Stomach smooth muscle (tissue), 2 donors: ENCODE measurements around the gene DNAJA4.

Experiments
- H3K27ac ChIP-seq: one replicate; pipeline ENCODE4 v1.7.0; 2013; ENCODE audit warnings: mild to moderate bottlenecking, low read length, inconsistent platforms
- H3K27me3 ChIP-seq, 2 donors: one replicate each; pipeline ENCODE4 v1.7.0; 2013; ENCODE audit warnings: low read length in 2 of 2; ENCODE audit not compliant: insufficient read depth in 2 of 2, control insufficient read depth in 1 of 2
- H3K36me3 ChIP-seq, 2 donors: one replicate each; pipeline ENCODE4 v1.7.0; 2013; ENCODE audit warnings: low read length in 2 of 2; ENCODE audit not compliant: control insufficient read depth in 2 of 2, insufficient read depth in 2 of 2
- H3K4me1 ChIP-seq: one replicate; pipeline ENCODE4 v1.7.0; 2013; ENCODE audit warnings: low read length; ENCODE audit not compliant: control insufficient read depth, insufficient read depth
- H3K4me3 ChIP-seq, 2 donors: one replicate each; pipeline ENCODE4 v1.7.0; 2013; ENCODE audit warnings: low read length in 2 of 2
- H3K9ac ChIP-seq, 2 donors: one replicate each; pipeline ENCODE4 v1.7.0; 2013; ENCODE audit warnings: low read length in 2 of 2, mild to moderate bottlenecking in 1 of 2
- H3K9me3 ChIP-seq, 2 donors: one replicate each; pipeline ENCODE4 v1.7.0; 2013; ENCODE audit warnings: low read length in 2 of 2; ENCODE audit not compliant: control insufficient read depth in 2 of 2
- donor health status: healthy.
- donor health status: Pancreatic carcinoma.

The DNAJA4 gene

GRCh38 chr15:78260489-78260888 is 3.9 kb upstream of the DNAJA4 start:
- no peaks in the 10 kb centered on the region for H3K27me3 ChIP-seq
- H3K36me3 ChIP-seq = no peaks in the 10 kb centered on the region
- H3K4me1 ChIP-seq = peaks cover 15% of the 10 kb centered on the region
- no peak overlapping the region for H3K4me3 ChIP-seq
- H3K27ac ChIP-seq = no peak overlapping the region
- no peak overlapping the region for H3K9ac ChIP-seq
- no peaks in the 10 kb centered on the region for H3K9me3 ChIP-seq

GRCh38 chr15:78261062-78261461 is 3.3 kb upstream of the DNAJA4 start:
- Histone ChIP-seq H3K9me3 (no peaks in the 10 kb centered on the region), H3K4me1 (peaks cover 20% of the 10 kb centered on the region), H3K4me3 (no peak overlapping the region), H3K36me3 (no peaks in the 10 kb centered on the region), H3K27me3 (no peaks in the 10 kb centered on the region), H3K9ac (no peak overlapping the region), H3K27ac (no peak overlapping the region)

GRCh38 chr15:78263351-78263781 is 996 bp upstream of the DNAJA4 start:
- Histone ChIP-seq H3K27ac (no peak overlapping the region), H3K27me3 (no peaks in the 10 kb centered on the region), H3K36me3 (no peaks in the 10 kb centered on the region), H3K9me3 (no peaks in the 10 kb centered on the region), H3K4me1 (peaks cover 34% of the 10 kb centered on the region), H3K9ac (no peak overlapping the region), H3K4me3 (no peak overlapping the region)

GRCh38 chr15:78263907-78264303 is 457 bp upstream of the DNAJA4 start:
- peaks cover 0 to under 1% of the 10 kb centered on the region in 2 donors for H3K27me3 ChIP-seq
- H3K9ac ChIP-seq = peak overlapping the region; percentile 55 to 59
- peak overlapping the region; percentile 37 to 67 for H3K4me3 ChIP-seq
- no peak overlapping the region for H3K27ac ChIP-seq
- no peaks in the 10 kb centered on the region for H3K9me3 ChIP-seq
- no peaks in the 10 kb centered on the region for H3K36me3 ChIP-seq
- H3K4me1 ChIP-seq = peaks cover 38% of the 10 kb centered on the region

- H3K27me3 ChIP-seq = peaks cover 0 to 2% of the 10 kb centered on the region in 2 donors
Observed at GRCh38 chr15:78265137-78265460, 737 bp downstream of the DNAJA4 start.

GRCh38 chr15:78265752-78266224 is 1.4 kb downstream of the DNAJA4 start:
- Histone ChIP-seq H3K27me3 (peaks cover 0 to 2% of the 10 kb centered on the region in 2 donors), H3K9ac (peak overlapping the region; percentile 18 to 80), H3K27ac (peak overlapping the region; percentile 62), H3K4me1 (peaks cover 39% of the 10 kb centered on the region), H3K9me3 (no peaks in the 10 kb centered on the region), H3K4me3 (peak overlapping the region; percentile 58 to 80), H3K36me3 (no peaks in the 10 kb centered on the region)

More at GRCh38 chr15:78265137-78265460, 737 bp downstream of the DNAJA4 start:
- peak overlapping the region; percentile 58 to 80 for H3K4me3 ChIP-seq
- peaks cover 39% of the 10 kb centered on the region for H3K4me1 ChIP-seq
- H3K9me3 ChIP-seq = no peaks in the 10 kb centered on the region
- peak overlapping the region; percentile 67 to 80 for H3K9ac ChIP-seq
- peak overlapping the region; percentile 62 for H3K27ac ChIP-seq
- H3K36me3 ChIP-seq = no peaks in the 10 kb centered on the region

- peaks cover 39% of the 10 kb centered on the region for H3K4me1 ChIP-seq
- peak overlapping the region; percentile 3 to 22 for H3K9ac ChIP-seq
- no peaks in the 10 kb centered on the region for H3K9me3 ChIP-seq
- H3K27ac ChIP-seq = peak overlapping the region; percentile 62
- H3K36me3 ChIP-seq = no peaks in the 10 kb centered on the region
- H3K4me3 ChIP-seq = peak overlapping the region; percentile 9 to 80
- peaks cover 0 to 2% of the 10 kb centered on the region in 2 donors for H3K27me3 ChIP-seq
Observed at GRCh38 chr15:78266229-78266628, 1.9 kb downstream of the DNAJA4 start.

GRCh38 chr15:78266806-78267205 is 2.4 kb downstream of the DNAJA4 start:
- Histone ChIP-seq H3K9ac (peak overlapping the region; percentile 3 to 22), H3K27ac (peak overlapping the region; percentile 62), H3K4me3 (peak overlapping the region; percentile 9 to 80)

GRCh38 chr15:78272316-78272715 is 8.0 kb downstream of the DNAJA4 start:
- H3K9me3 ChIP-seq = no peaks in the 10 kb centered on the region
- peaks cover 13 to 16% of the 10 kb centered on the region in 2 donors for H3K36me3 ChIP-seq
- peaks cover 6% of the 10 kb centered on the region for H3K4me1 ChIP-seq
- H3K4me3 ChIP-seq = no peak overlapping the region
- H3K27me3 ChIP-seq = peaks cover 0 to 2% of the 10 kb centered on the region in 2 donors
- H3K27ac ChIP-seq = no peak overlapping the region
- no peak overlapping the region for H3K9ac ChIP-seq

More at GRCh38 chr15:78266806-78267205, 2.4 kb downstream of the DNAJA4 start:
- peaks cover 39% of the 10 kb centered on the region for H3K4me1 ChIP-seq
- no peaks in the 10 kb centered on the region for H3K9me3 ChIP-seq
- H3K36me3 ChIP-seq = no peaks in the 10 kb centered on the region
- peaks cover 0 to 2% of the 10 kb centered on the region in 2 donors for H3K27me3 ChIP-seq

- Histone ChIP-seq H3K9ac (no peak overlapping the region), H3K4me1 (peaks cover 5% of the 10 kb centered on the region), H3K4me3 (no peak overlapping the region), H3K36me3 (peaks cover 13 to 18% of the 10 kb centered on the region in 2 donors), H3K27me3 (peaks cover 0 to 2% of the 10 kb centered on the region in 2 donors), H3K9me3 (no peaks in the 10 kb centered on the region), H3K27ac (no peak overlapping the region)
Observed at GRCh38 chr15:78272776-78273175, 8.4 kb downstream of the DNAJA4 start.

GRCh38 chr15:78274994-78275393 is 10.6 kb downstream of the DNAJA4 start:
- Histone ChIP-seq H3K27ac (no peak overlapping the region), H3K4me1 (no peaks in the 10 kb centered on the region), H3K36me3 (peaks cover 24 to 27% of the 10 kb centered on the region in 2 donors), H3K27me3 (no peaks in the 10 kb centered on the region), H3K9me3 (no peaks in the 10 kb centered on the region), H3K4me3 (no peak overlapping the region), H3K9ac (no peak overlapping the region)
